Prostate gland (tissue), 2 donors: ENCODE measurements around the gene CYB5RL.
"Not testable (repeated sequence)": the region's sequence is repeated elsewhere in the genome, so short reads cannot be mapped to it uniquely, and the experiment has no call there.

Experiments
- CTCF ChIP-seq, 4 experiments: fragments of 200-600 bp in 2 of 4; fragments of 450-650 bp in 2 of 4; sonication (generic) in 2 of 4; IDR thresholded peaks; 1 replicate in 3 of 4; 2 replicates in 1 of 4; pipeline ENCODE4 v1.5.1; 2016 to 2019; ENCODE audit warnings: antibody characterized with exemption in 4 of 4, mild to moderate bottlenecking in 2 of 4, moderate library complexity in 2 of 4
- POLR2A ChIP-seq: fragments of 450-650 bp; IDR thresholded peaks from one replicate; pipeline ENCODE4 v1.6.1; 2016; ENCODE audit warnings: antibody characterized with exemption, mild to moderate bottlenecking

GRCh38 chr1:54233196-54233595 is 33.4 kb upstream of the CYB5RL start:
- not testable (repeated sequence) for TF ChIP-seq CTCF (IDR thresholded peaks at IDR 0.05); POLR2A
